Globus pallidus (tissue), 1 donor: Measurements from ENCODE around the gene SFXN1.
"Not testable (repeated sequence)": the region's sequence is repeated elsewhere in the genome, so short reads cannot be mapped to it uniquely, and the experiment has no call there.

Experiments used
- DNase-seq: peaks from one replicate; pipeline ENCODE4 v3.0.0-alpha.2; 2015; ENCODE audit warnings: low spot score

The SFXN1 gene

GRCh38 chr5:175478384-175479124, at the start of gene SFXN1:
TSS of gene SFXN1 (plus strand) at chr5:175478560. CDS start at chr5:175492104, 13,544 bp downstream.
- DNase-seq: peak; percentile 80

- no peak for DNase-seq
These were observed 43.6 kb upstream of the SFXN1 start for GRCh38 chr5:175434800-175435199.

GRCh38 chr5:175436359-175436758, 42.0 kb upstream of the SFXN1 start:
- DNase-seq: no peak

DNA sequence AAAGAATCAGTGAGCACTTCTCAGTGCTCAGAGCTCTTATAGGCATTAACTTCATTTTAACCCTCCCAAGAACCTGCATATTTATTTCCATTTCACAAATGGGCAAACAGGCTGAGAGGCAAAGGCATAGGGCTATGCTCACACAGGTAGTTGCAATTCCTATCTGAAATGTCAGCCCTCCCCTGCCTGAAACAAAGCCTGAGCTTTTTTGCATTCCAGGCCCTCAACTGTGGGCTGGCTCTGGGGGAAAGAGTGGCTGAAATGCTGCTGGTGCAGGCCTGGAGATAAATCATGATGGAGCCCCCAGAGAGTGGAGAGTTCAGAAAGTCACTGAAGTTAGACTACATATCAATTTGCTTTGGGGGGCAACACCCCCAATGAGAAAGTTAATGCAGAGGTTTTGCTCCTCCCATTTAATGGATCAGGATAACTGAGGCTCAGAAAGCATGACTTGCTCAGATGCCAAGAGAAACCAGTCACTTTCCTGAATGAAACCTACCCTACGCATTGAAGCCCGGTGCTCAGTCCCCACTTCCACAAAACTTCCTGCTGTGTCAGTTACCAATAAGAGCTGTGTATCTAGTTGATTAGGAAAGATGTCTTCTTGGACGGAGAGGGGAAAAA, 40.0 kb upstream of the SFXN1 start:
- DNase-seq: no peak

DNA sequence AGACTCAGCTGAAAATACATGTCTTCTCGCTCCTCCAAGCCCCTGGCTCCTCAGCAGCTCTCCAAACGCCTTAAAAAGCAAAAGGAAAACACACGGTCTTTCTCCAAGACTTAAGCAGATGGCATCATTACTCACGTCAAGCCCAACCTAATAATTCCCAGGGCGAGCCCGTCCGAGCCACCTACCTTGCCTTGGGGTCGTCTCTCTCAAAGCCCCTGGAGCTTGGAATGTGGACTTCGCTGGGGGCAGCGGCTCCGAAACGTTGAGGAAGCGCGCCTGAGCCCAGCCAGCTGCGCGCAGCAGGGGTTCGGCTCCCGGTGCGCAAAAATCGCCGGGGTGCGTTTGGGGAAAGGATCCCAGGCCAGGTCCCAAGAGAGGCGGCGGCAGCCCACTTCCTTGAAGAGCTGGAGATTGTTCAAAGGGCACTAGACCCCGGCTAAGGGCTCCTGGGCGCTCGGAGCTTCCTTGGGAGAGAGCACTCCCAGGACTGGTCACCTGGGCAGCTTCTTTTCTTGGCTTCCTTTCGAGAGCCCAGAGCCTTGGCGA, 34.8 kb upstream of the SFXN1 start:
- no peak for DNase-seq

GRCh38 chr5:175444060-175444904, 34.1 kb upstream of the SFXN1 start, which contains the start of gene DRD1:
TSS of gene DRD1 (minus strand) at chr5:175444182. CDS start at chr5:175443099, 1,083 bp downstream.
- DNase-seq: no peak

DNA sequence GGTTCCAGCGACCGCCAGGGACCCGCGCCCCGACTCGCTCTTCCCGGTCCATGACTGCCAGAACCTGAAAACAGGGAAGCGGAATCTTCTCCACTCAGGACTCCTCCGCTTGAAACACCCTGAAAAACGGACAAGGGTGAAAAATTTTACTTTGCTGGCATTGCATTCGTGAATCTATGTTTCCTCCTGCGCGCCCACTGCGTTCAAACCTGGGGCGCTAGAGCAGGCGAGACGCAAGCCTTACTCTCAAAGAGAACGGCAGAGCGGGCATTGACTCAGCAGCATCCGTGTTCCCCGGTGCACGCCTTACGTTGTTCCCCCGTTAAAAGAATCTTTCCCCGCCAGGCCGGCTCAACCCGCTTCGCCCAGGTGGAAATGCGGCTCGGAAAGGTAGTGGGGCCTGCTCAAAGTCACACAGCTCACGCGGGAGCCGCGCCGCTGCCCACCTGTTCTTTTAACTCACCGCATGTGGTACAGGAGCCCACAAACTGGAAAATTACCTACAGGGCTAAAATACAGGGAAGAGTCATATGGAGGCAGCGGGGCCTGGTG, 33.4 kb upstream of the SFXN1 start:
- DNase-seq: no peak

GRCh38 chr5:175446378-175446777, 32.0 kb upstream of the SFXN1 start:
- DNase-seq: not testable (repeated sequence)

DNA sequence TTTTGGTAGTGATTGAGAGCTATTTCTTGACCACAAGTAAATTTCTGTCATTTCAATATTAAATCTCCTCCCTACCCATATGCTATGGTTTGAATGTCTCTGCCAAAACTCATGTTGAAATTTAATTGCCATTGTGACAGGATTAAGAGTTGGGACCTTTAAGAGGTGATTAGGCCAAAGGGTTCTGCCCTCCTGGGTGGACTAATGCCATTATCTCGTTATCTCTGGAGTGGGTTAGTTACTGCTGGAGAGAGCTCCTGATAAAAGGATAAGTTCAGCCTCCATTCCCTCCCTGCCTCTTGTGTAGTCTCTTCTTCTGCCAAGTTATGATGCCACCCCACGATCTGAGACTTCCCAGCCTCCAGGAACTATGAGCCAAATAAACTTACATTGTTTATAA, 30.8 kb upstream of the SFXN1 start:
- DNase-seq: no peak

GRCh38 chr5:175448276-175448675, 30.1 kb upstream of the SFXN1 start:
- no peak for DNase-seq

DNA sequence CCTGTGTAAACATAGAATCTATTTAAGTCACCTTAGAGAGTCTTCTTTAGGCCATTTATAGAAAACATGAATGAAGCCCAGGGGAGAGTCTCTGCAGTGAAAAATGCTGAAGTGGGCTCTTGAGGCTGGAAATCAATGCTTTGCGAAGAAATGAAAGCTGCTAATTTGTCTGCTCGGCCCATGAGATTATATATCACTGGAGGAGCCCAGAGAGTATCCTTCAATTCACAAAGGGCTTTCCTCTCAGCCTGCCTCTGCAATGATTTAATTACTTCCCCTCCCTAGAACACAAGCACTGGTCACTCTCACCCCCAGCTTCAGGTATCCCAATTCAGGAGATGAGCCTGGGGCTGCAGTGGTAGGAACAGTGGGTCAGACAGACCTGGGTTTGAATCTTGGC, 26.2 kb upstream of the SFXN1 start:
- no peak for DNase-seq

DNA sequence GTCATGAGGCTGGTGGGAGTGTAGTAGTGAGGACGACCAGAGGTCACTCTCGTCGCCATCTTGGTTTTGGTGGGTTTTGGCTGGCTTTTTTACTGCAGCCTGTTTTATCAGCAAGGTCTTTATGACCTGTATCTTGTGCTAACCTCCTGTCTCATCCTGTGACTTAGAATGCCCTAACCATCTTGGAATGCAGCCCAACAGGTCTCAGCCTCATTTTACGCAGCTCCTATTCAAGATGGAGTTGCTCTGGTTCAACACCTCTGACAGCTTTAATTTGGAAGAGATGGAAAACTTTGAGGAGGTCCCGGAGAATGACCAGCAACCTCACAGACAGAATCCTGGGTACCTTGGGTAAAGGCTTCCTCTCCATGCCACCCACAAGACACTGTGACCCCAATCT, 24.0 kb upstream of the SFXN1 start:
- not testable (repeated sequence) for DNase-seq

DNA sequence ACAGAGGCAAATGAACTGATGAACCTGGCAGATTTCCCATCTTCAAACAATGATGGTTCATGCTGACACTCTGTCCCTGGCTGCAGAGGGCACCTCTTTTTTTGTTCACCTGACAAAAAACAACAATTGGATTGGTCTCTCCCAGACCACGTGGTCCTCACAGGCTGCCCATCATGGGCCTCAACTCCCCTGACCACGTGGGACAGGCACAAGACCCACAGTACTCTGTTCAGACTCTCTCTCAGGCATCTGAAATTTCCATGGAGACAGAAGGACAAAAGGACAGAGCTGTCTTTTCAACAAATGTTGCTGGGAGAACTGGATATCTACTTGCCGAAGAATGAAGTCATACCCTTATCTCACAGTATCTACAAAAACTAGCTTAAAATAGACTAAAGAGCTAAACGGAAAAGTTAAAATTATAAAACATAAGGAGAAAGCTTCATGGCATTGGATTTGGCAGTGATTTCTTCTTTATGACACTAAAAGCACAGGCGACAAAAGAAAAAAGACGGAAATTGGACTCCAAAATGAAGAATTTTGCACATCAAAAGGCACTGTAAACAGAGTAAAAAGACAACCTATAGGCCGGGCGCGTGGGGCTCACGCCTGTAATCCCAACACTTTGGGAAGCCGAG, 22.1 kb upstream of the SFXN1 start:
- no peak for DNase-seq

- no peak for DNase-seq
These were observed 20.9 kb upstream of the SFXN1 start for GRCh38 chr5:175457466-175457865.

DNA sequence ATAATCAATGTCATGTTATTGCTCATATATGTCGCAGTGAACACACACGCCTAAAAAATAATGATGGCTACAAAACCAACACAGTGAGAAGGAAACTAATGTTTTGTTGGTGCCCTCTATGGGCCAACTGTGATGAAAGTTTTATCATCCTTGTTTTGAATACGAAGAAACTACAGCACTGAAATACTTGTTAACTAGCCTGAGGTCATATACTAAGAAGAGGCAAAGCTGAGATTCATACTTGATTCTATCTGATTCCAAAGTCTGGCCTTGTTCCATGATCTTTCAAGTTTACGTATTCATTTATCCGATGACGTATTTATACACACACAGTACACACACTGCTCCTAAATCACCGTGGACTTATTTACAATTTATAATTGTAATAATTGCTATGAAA, 18.2 kb upstream of the SFXN1 start:
- DNase-seq: no peak

DNA sequence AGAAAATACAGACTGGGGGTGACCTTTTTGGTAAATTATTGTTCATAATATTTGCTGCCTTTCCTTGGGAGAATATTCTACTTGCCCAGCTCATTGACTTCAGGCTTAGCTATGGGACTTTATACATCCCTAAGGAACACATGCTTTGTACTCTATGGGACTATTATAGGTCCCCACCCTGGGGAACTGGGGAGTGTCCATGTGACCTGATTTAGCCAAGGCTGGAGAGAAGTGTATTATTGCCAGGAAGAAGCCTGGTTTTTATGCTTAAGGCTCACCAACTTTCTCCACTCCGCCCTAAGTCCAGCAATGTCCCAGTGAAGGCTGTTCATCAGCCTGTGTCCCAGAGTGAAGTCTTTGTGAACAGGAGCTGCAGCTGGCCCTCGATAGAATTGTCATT, 17.8 kb upstream of the SFXN1 start:
- no peak for DNase-seq

DNA sequence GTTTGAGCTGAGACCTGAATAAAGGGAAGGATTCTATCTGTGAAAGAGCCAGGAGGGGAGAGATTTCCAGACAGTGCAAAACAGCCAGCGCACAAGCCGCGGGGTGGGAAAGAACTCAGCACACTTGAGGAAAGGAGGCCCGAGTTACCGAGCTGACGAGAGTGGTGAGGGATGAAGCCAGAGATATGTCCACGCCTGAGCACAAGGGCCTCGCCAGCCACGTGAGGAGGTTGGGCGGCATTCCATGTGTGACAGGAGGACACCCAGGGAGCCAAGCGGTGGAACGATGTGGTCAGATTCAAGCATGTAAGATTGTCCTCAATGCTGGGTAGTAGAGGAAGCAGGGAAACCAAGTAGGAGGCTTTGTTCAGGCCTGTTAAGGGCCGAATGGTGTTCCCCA, 17.0 kb upstream of the SFXN1 start:
- DNase-seq: no peak

DNA sequence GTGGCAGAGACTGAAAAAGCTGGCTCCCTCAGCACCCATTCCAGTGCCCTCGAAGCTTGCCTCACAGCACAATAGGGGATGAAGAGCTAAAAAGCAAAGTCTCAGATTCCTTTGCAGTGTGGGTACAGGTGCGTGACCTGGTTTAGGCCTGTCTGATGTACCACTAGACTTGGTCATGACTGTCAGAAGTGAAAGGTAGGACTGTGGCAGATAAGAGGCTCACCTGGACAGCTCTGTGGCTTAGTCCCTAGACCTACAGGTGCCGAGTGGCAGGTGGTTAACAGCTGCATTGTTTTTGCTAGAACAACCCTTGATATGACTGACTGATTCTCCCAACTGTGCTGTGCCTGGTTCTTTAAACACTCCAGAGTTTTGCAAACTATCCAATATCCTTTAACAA, 14.7 kb upstream of the SFXN1 start:
- no peak for DNase-seq

DNA sequence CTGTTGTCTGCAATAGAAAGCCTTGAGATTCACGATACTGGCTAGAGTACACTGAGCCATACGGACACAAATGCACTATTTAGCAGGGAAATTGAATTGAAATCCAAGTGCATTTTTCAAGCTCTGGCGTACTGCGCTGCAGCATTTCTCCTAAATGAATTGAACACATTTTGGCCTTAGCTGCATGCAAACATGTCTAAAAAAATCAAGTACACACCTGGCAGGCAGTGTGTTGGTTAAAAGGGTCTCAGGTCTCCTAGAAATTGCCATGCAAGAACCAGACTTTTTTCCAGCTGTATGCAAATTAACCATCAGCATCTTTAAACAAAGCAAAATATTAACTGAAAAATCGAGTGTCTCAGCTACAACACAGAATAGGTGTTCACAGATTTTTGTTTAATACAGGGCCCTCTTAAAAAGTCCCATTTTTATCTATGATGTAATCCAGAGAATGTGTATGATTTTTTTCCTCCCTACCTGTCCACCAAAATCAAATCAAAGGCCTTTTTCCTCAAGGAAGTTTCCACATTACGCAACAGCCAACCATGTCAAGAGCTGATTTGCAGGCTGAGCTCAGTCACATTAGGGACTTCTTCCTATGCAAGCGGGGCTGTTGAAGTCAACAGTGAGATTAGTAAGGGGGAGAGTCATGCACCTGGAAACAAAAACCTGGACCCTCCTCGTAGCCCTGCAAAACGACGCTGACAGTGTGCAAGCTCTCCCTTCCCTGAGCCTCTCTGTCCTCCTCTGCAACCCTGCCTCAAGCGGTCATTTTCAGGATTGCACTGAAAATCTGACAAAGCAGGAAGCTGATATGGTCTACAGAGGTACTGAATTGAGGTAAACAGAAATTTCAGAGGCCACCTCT, 14.1 kb upstream of the SFXN1 start:
- peak; percentile 44 for DNase-seq

DNA sequence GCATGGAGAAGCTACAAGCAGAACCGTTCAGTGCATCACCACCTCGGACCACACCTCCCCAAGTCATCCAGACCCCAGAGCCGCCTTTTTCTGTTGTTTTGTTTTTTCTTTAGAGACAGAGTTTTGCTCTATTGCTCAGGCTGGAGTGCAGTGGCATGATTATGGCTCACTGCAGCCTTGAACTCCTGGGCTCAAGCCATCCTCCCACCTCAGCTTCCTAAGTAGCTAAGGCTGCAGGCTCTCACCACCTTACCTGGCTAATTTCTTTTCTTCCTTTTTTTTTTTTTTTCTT, 13.5 kb upstream of the SFXN1 start:
- DNase-seq: no peak

- no peak for DNase-seq
These were observed 13.1 kb upstream of the SFXN1 start for GRCh38 chr5:175465282-175465681.
